Calu3 (cell line): Measurements from ENCODE around the gene RNLS. TPM values are rescaled to one million over a fixed set of nuclear protein-coding genes. Genes with fewer than 3 reads are reported as not detected.

Experiments used
- BruUV-seq: library from RNA; stranded (reverse); fragments of 400-500 nt; replicated peaks from 2 replicates; lab custom pipeline; 2021; lab: Mats Ljungman, UMichigan
- CTCF ChIA-PET: fragments of 300-600 bp; sonication (Branson Sonifier 250); formaldehyde crosslinking; loops from one replicate; lab custom pipeline; 2022; ENCODE audit warnings: antibody characterized with exemption; lab: Charles Lee
- DNase-seq: peaks from one replicate; pipeline ENCODE4 v3.0.0; 2022
- H3K27ac Mint-ChIP-seq: one replicate; pipeline ENCODE4 v1.8.0; 2022; ENCODE audit warnings: mixed read lengths; ENCODE audit not compliant: unreplicated experiment
- H3K27me3 Mint-ChIP-seq: one replicate; pipeline ENCODE4 v1.8.0; 2022; ENCODE audit warnings: mixed read lengths; ENCODE audit not compliant: unreplicated experiment
- H3K36me3 Mint-ChIP-seq: one replicate; pipeline ENCODE4 v1.8.0; 2022; ENCODE audit warnings: mild to moderate bottlenecking, moderate library complexity, mixed read lengths; ENCODE audit not compliant: insufficient read depth, unreplicated experiment
- H3K4me1 Mint-ChIP-seq: one replicate; pipeline ENCODE4 v1.8.0; 2022; ENCODE audit warnings: mild to moderate bottlenecking, low read depth, mixed read lengths; ENCODE audit not compliant: unreplicated experiment
- H3K4me3 Mint-ChIP-seq: one replicate; pipeline ENCODE4 v1.8.0; 2022; ENCODE audit warnings: mild to moderate bottlenecking, low read depth, moderate library complexity, mixed read lengths; ENCODE audit not compliant: unreplicated experiment
- H3K9me3 Mint-ChIP-seq: one replicate; pipeline ENCODE4 v1.8.0; 2022; ENCODE audit warnings: low read depth, mixed read lengths; ENCODE audit not compliant: unreplicated experiment
- intact Hi-C: fragments of 100-400 bp; cut with micrococcal nuclease; formaldehyde crosslinking; loops from one replicate; pipeline ENCODE4 v1.10.0; 2022; ENCODE audit not compliant: unreplicated experiment
- total RNA-seq: library from RNA; stranded (reverse); gene quantifications from 2 replicates; pipeline ENCODE4 v1.2.3, GENCODE V29; 2022
- TF ChIP-seq, protein P1 (sequence below): fragments of 200-600 bp; IDR thresholded peaks from one replicate; pipeline ENCODE4 v1.8.0; 2022; ENCODE audit warnings: antibody characterized with exemption; ENCODE audit not compliant: unreplicated experiment

RNLS gene
- total RNA-seq, 1 experiment from 2014 or later, result 6.3 TPM

DNA sequence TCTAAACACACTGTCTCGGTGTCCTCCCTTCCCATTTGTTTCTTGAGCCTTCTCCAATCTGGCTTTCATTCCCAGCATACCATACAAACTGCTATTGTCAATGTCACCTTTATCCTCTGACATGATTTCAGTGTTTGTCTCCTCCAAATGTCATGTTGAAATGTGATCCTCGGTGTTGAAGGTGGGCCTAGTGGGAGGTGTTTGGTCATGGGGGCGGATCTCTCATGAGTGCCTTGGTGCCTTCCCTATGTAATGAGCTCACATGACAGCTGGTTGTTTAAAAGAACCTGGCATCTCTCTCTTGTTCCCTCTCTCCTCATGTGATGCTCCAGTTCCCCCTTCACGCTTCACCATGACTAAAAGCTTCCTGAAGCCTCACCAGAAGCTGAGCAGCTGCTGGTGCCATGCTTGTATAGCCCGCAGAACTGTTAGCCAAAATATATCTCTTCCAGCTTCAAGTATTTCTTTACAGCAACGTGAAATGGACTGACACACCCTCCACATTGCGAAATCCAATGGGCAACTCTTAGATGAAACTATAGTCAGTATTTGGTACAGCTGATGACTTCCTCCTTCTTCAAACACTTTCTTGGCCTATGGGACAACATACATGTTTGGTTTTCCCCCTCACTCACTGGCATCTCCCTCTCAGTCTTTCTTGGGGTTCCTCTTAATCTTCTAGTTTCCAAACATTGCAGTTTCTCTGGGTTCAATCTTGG is 27.8 kb downstream of the RNLS start:
- TF ChIP-seq, protein P1, sequence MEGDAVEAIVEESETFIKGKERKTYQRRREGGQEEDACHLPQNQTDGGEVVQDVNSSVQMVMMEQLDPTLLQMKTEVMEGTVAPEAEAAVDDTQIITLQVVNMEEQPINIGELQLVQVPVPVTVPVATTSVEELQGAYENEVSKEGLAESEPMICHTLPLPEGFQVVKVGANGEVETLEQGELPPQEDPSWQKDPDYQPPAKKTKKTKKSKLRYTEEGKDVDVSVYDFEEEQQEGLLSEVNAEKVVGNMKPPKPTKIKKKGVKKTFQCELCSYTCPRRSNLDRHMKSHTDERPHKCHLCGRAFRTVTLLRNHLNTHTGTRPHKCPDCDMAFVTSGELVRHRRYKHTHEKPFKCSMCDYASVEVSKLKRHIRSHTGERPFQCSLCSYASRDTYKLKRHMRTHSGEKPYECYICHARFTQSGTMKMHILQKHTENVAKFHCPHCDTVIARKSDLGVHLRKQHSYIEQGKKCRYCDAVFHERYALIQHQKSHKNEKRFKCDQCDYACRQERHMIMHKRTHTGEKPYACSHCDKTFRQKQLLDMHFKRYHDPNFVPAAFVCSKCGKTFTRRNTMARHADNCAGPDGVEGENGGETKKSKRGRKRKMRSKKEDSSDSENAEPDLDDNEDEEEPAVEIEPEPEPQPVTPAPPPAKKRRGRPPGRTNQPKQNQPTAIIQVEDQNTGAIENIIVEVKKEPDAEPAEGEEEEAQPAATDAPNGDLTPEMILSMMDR, result no peak
- no peak for DNase-seq
- H3K36me3 Mint-ChIP-seq, result no peaks in the 10 kb centered on the region
- no peak overlapping the region for H3K4me3 Mint-ChIP-seq
- intact Hi-C loops, result no loop called here
- no peaks in the 10 kb centered on the region for H3K9me3 Mint-ChIP-seq
- no peak overlapping the region for H3K27ac Mint-ChIP-seq
- H3K27me3 Mint-ChIP-seq, result no peaks in the 10 kb centered on the region
- peaks cover 8% of the 10 kb centered on the region for H3K4me1 Mint-ChIP-seq
- BruUV-seq, result no TSS peak
- CTCF ChIA-PET, result no interaction called here

GRCh38 chr10:88553116-88553752 is 29.9 kb downstream of the RNLS start:
- H3K4me3 Mint-ChIP-seq, result no peak overlapping the region
- H3K9me3 Mint-ChIP-seq, result no peaks in the 10 kb centered on the region
- CTCF ChIA-PET, result interaction anchor here (0.5 to 1.1 kb wide), 3 partner anchors 14 to 778 kb away, joined by 3 to 4 read pairs (median 3); no protein-coding TSS in a partner anchor
- H3K4me1 Mint-ChIP-seq, result peaks cover 8% of the 10 kb centered on the region
- no peak overlapping the region for H3K27ac Mint-ChIP-seq
- H3K27me3 Mint-ChIP-seq, result no peaks in the 10 kb centered on the region
- peak; percentile 9 for DNase-seq
- TF ChIP-seq, protein P1, result peak; percentile 39
- intact Hi-C loops, result loop anchor here (1.0 to 5.0 kb wide), 3 partner anchors 81 to 691 kb away; partner anchors contain the start of genes KLLN and PTEN
- H3K36me3 Mint-ChIP-seq, result no peaks in the 10 kb centered on the region
- no TSS peak for BruUV-seq

DNA sequence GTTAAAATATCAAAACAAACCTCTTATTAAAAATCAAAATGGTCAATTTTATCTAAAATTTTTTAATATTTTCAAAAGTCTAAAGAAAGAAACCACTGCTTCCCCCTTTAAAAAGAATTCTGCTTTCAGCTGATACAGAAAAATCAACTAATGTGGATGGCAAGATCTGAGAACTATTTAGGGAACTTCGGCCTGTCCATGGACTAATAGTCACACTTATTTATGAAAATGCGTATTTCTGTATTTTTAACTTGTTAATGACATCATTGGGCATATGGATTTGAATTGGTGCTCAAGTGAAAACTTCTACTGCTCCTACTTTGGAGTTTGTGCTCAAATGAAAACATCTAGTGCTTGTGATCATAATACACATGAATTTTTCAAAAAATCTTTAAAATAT is 31.9 kb downstream of the RNLS start:
- no TSS peak for BruUV-seq
- CTCF ChIA-PET, result no interaction called here
- intact Hi-C loops, result loop anchor here (5.0 kb wide), 2 partner anchors 79 to 689 kb away; partner anchors contain the start of genes KLLN and PTEN
- no peak for DNase-seq
- H3K27me3 Mint-ChIP-seq, result no peaks in the 10 kb centered on the region
- no peak overlapping the region for H3K27ac Mint-ChIP-seq
- no peaks in the 10 kb centered on the region for H3K36me3 Mint-ChIP-seq
- H3K9me3 Mint-ChIP-seq, result no peaks in the 10 kb centered on the region
- H3K4me1 Mint-ChIP-seq, result peaks cover 8% of the 10 kb centered on the region
- H3K4me3 Mint-ChIP-seq, result no peak overlapping the region
- TF ChIP-seq, protein P1, result no peak

GRCh38 chr10:88546497-88546896 is 36.6 kb downstream of the RNLS start:
- no peak overlapping the region for H3K27ac Mint-ChIP-seq
- CTCF ChIA-PET, result no interaction called here
- H3K27me3 Mint-ChIP-seq, result no peaks in the 10 kb centered on the region
- H3K4me3 Mint-ChIP-seq, result no peak overlapping the region
- no TSS peak for BruUV-seq
- H3K36me3 Mint-ChIP-seq, result no peaks in the 10 kb centered on the region
- no peak for DNase-seq
- TF ChIP-seq, protein P1, result no peak
- H3K4me1 Mint-ChIP-seq, result no peaks in the 10 kb centered on the region
- intact Hi-C loops, result no loop called here
- H3K9me3 Mint-ChIP-seq, result no peaks in the 10 kb centered on the region
